Loucy (cell line): Measurements from ENCODE around the gene PUS7.
"Not testable (repeated sequence)": the region's sequence is repeated elsewhere in the genome, so short reads cannot be mapped to it uniquely, and the experiment has no call there.

Source experiments
- H2AFZ ChIP-seq: fragments of 200-600 bp; sonication (generic); 2 replicates; pipeline ENCODE4 v1.6.0; 2016; ENCODE audit warnings: antibody characterized with exemption, mild to moderate bottlenecking, low read length, moderate library complexity
- H3F3A ChIP-seq: fragments of 200-600 bp; 2 replicates; pipeline ENCODE4 v1.6.0; 2016; ENCODE audit warnings: antibody characterized with exemption, low read depth, mild to moderate bottlenecking
- H3K27me3 ChIP-seq: fragments of 200-600 bp; sonication (generic); 2 replicates; pipeline ENCODE4 v1.6.1; 2014; ENCODE audit warnings: low read length, mild to moderate bottlenecking; ENCODE audit not compliant: insufficient read depth, poor library complexity, severe bottlenecking
- H3K36me3 ChIP-seq: fragments of 200-600 bp; sonication (generic); 2 replicates; pipeline ENCODE4 v1.6.1; 2016; ENCODE audit warnings: low read length; ENCODE audit not compliant: insufficient read depth
- H3K4me1 ChIP-seq: fragments of 200-600 bp; sonication (generic); 2 replicates; pipeline ENCODE4 v1.5.1; 2014; ENCODE audit warnings: low read length, mild to moderate bottlenecking; ENCODE audit not compliant: insufficient read depth, poor library complexity, severe bottlenecking
- H3K4me2 ChIP-seq: fragments of 200-600 bp; sonication (generic); 2 replicates; pipeline ENCODE4 v1.6.0; 2014; ENCODE audit warnings: antibody characterized with exemption, low read length, low read depth, mild to moderate bottlenecking; ENCODE audit not compliant: poor library complexity, severe bottlenecking
- H3K4me3 ChIP-seq: fragments of 200-600 bp; sonication (generic); 2 replicates; pipeline ENCODE4 v1.5.1; 2014; ENCODE audit warnings: low read length, mild to moderate bottlenecking, mixed read lengths; ENCODE audit not compliant: poor library complexity, severe bottlenecking
- H3K79me2 ChIP-seq: fragments of 200-600 bp; sonication (generic); 2 replicates; pipeline ENCODE4 v1.6.1; 2014; ENCODE audit warnings: low read length; ENCODE audit not compliant: insufficient read depth
- H3K9ac ChIP-seq: fragments of 200-600 bp; sonication (generic); 2 replicates; pipeline ENCODE4 v1.6.0; 2014; ENCODE audit warnings: mild to moderate bottlenecking, low read depth, low read length, moderate library complexity; ENCODE audit not compliant: poor library complexity, severe bottlenecking
- H3K9me2 ChIP-seq: fragments of 200-600 bp; sonication (generic); replicated peaks from 2 replicates; pipeline ENCODE4 v1.6.1; 2016; ENCODE audit warnings: low read depth, low read length, mixed read lengths
- H3K9me3 ChIP-seq: fragments of 200-600 bp; sonication (generic); 2 replicates; pipeline ENCODE4 v1.6.1; 2014; ENCODE audit warnings: mild to moderate bottlenecking, antibody characterized with exemption, low read length, low read depth; ENCODE audit not compliant: insufficient read depth
- H4K20me1 ChIP-seq: fragments of 200-600 bp; sonication (generic); 2 replicates; pipeline ENCODE4 v1.6.0; 2014; ENCODE audit warnings: antibody characterized with exemption, low read length, mild to moderate bottlenecking; ENCODE audit not compliant: insufficient read depth, poor library complexity, severe bottlenecking
- EZH2phosphoT487 ChIP-seq: fragments of 200-600 bp; IDR thresholded peaks from 2 replicates; pipeline ENCODE4 v1.6.1; 2018; ENCODE audit warnings: antibody characterized with exemption, mild to moderate bottlenecking, moderate library complexity, borderline replicate concordance
- TF ChIP-seq, protein P1 (sequence below): fragments of 200-600 bp; sonication (generic); conservative IDR thresholded peaks from 2 replicates; pipeline ENCODE4 v1.5.1; 2014; ENCODE audit warnings: mild to moderate bottlenecking, antibody characterized with exemption, low read length

PUS7 gene

DNA sequence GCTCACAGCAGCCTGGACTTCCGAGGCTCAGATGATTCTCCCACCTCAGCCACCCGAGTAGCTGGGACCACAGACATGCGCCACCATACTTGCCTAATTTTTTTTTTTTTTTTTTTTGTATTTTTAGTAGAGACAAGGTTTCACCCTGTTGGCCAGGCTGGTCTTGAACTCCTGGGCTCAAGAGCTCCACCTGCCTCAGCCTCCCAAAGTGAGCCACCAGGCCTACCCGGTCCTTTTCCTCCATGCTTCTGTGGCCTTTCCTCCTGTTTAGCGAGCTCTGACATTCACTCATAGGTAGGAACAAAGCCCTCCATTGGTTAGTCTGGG, 83.3 kb downstream of the PUS7 start:
- no peaks in the 10 kb centered on the region for H3K4me1 ChIP-seq
- H3K27me3 ChIP-seq = no peaks in the 10 kb centered on the region
- H3K4me2 ChIP-seq = no peak overlapping the region
- no peaks in the 10 kb centered on the region for H3K79me2 ChIP-seq
- H3F3A ChIP-seq = no peaks in the 10 kb centered on the region
- H4K20me1 ChIP-seq = no peaks in the 10 kb centered on the region
- TF ChIP-seq, protein P1, sequence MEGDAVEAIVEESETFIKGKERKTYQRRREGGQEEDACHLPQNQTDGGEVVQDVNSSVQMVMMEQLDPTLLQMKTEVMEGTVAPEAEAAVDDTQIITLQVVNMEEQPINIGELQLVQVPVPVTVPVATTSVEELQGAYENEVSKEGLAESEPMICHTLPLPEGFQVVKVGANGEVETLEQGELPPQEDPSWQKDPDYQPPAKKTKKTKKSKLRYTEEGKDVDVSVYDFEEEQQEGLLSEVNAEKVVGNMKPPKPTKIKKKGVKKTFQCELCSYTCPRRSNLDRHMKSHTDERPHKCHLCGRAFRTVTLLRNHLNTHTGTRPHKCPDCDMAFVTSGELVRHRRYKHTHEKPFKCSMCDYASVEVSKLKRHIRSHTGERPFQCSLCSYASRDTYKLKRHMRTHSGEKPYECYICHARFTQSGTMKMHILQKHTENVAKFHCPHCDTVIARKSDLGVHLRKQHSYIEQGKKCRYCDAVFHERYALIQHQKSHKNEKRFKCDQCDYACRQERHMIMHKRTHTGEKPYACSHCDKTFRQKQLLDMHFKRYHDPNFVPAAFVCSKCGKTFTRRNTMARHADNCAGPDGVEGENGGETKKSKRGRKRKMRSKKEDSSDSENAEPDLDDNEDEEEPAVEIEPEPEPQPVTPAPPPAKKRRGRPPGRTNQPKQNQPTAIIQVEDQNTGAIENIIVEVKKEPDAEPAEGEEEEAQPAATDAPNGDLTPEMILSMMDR = no peak
- no peak for TF ChIP-seq EZH2phosphoT487
- H2AFZ ChIP-seq = no peak overlapping the region
- H3K4me3 ChIP-seq = no peak overlapping the region
- H3K9me2 ChIP-seq = no peaks in the 10 kb centered on the region
- H3K9ac ChIP-seq = no peak overlapping the region
- H3K9me3 ChIP-seq = no peaks in the 10 kb centered on the region
- H3K36me3 ChIP-seq = no peaks in the 10 kb centered on the region

DNA sequence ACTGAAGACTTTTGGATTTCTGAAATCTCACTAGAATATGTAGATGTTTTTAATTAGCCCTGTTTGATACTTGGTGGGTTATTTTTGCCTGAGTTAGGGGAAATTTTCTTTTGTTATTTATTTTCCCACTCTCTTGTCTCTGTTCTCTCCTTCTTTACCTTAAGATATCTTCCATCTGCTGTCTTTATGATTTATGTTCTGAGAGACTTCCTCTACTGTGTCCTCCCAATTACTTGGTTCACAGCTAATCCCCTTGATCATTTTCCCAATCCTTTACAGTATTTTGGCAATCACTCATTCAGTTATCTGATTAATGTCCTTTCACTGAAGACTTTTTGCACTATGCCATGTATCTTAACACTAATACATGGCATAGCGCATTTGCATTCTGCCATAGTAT, 83.8 kb downstream of the PUS7 start:
- Histone ChIP-seq H3F3A (no peaks in the 10 kb centered on the region), H3K4me3 (no peak overlapping the region)
- TF ChIP-seq EZH2phosphoT487 = no peak
- TF ChIP-seq, protein P1 = no peak

DNA sequence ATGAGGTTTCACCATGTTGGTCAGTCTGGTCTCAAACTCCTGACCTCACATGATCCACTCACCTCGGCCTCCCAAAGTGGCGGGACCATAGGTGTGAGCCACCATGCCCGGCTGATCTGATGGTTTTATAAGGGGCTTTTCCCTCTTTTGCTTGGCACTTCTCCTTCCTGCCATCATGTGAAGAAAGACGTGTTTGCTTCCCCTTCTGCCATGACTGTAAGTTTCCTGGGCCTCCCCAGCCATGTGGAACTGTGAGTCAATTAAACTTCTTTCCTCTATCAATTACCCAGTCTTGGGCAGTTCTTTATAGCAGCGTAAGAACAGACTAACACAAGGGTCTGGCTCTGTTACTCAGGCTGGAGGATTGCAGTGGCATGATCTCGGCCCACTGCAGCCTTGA, 84.7 kb downstream of the PUS7 start:
- not testable (repeated sequence) for H3K9me2 ChIP-seq, H3K4me2 ChIP-seq, H3K9me3 ChIP-seq, H3K9ac ChIP-seq, H3K4me1 ChIP-seq, H3K27me3 ChIP-seq, H3K4me3 ChIP-seq, H3F3A ChIP-seq, H2AFZ ChIP-seq, H3K79me2 ChIP-seq, H4K20me1 ChIP-seq, H3K36me3 ChIP-seq

More for the DNA sequence above, 83.8 kb downstream of the PUS7 start:
- no peak overlapping the region for H3K4me2 ChIP-seq
- no peaks in the 10 kb centered on the region for H4K20me1 ChIP-seq
- H2AFZ ChIP-seq = no peak overlapping the region
- H3K27me3 ChIP-seq = no peaks in the 10 kb centered on the region
- H3K36me3 ChIP-seq = no peaks in the 10 kb centered on the region
- H3K4me1 ChIP-seq = no peaks in the 10 kb centered on the region
- no peaks in the 10 kb centered on the region for H3K9me2 ChIP-seq
- H3K9ac ChIP-seq = no peak overlapping the region
- H3K79me2 ChIP-seq = no peaks in the 10 kb centered on the region
- H3K9me3 ChIP-seq = no peaks in the 10 kb centered on the region

DNA sequence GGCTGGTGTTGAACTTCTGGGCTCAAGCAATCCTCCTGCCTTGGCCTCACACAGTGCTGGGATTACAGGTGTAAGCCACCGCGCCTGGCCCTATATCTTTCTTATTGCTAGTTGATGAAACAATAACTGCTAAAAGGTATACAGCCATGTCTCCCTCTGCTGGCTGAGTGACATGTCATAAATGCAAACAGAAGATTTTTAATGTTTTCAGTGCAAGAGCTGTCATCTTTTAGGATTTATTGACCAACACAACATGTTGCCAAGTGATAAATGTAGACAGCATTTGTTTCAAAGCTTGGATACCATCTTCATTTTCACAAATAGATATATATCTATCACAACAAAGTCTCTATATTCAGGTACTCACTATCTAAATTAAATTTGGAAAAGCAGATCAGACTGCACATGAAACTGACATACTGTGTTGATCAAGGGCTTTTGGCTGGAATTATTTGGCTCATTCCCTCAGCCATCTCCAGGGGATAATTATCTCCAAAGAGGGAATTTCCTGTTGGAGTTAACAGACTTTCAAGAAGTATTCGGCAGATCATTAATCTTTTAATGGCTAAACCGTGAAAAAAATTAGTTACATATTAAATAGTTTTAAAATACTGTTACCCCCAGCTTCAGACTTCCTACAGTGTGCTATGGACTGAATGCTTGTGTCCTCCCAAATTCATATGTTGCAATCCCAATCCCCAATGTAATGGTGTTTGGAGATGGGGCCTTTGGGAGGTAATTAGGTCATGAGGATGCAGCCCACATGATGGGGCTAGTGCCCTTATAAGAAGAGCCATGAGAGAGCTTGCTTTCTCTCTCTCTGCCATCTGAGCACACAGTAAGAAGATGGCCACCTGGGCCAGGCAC, 92.1 kb downstream of the PUS7 start:
- Histone ChIP-seq H3K4me2 (no peak overlapping the region), H3K36me3 (no peaks in the 10 kb centered on the region), H3F3A (no peaks in the 10 kb centered on the region), H3K4me3 (no peak overlapping the region), H3K9me2 (no peaks in the 10 kb centered on the region), H3K9ac (no peak overlapping the region), H3K9me3 (no peaks in the 10 kb centered on the region), H2AFZ (no peak overlapping the region), H3K79me2 (no peaks in the 10 kb centered on the region), H3K4me1 (no peaks in the 10 kb centered on the region), H4K20me1 (no peaks in the 10 kb centered on the region), H3K27me3 (no peaks in the 10 kb centered on the region)
- no peak for TF ChIP-seq EZH2phosphoT487
- TF ChIP-seq, protein P1 = peak; percentile 69
